ENCODE results near the gene TRPV5. TPM values are rescaled to one million over a fixed set of nuclear protein-coding genes. Genes with fewer than 3 reads are reported as not detected.

Gene TRPV5
- total and polyA plus RNA-seq, 4 donors = not detected

DNA sequence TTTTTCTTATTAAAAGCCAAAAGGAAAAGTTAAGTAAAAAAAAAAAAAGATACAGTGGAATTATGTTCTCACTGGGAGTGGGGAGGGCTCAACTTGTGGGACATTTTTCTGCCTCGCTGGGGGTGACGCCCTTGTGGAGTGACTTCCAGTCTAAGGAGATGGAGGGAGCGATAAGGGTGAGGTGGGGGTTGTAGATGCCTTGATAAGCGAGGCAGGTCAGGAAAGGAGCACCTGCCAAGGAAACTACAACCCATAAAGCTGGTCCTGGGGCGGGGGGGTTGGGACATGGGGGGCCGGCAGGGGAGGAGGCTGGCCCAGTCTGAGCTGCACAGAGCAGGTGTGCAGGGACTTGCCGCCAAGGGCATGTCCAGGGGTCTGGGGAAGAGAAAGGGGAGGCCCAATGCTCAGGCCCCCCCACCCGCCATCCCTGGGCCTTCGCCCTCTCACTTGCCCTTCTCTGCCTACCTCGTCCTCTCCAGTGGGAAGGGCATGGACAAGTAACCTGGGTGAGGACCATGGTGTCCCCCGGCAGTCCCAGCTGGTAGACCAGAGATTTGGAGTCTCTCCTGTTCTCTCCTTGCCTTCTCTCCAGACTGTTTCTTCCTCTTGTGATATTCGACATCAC, 2.5 kb upstream of the TRPV5 start:
- H3K4me1 ChIP-seq (ENCODE audit: control insufficient read depth in 1 of 2, insufficient read depth in 2 of 2, low read length in 2 of 2) = no peaks in the 10 kb centered on the region
- intact Hi-C loops (cut with DNase I) = no loop called here
- H3K27me3 ChIP-seq (ENCODE audit: control insufficient read depth in 1 of 2, insufficient read depth in 2 of 2, low read length in 1 of 2) = no peaks in the 10 kb centered on the region
- no peak for ATAC-seq (ENCODE audit: low FRiP score)
- no peak overlapping the region for H3K27ac ChIP-seq (ENCODE audit: low read depth in 1 of 2, low read length in 2 of 2)
- H3K9me3 ChIP-seq (ENCODE audit: control insufficient read depth, low read length) = no peaks in the 10 kb centered on the region
- H3K4me3 ChIP-seq (ENCODE audit: low read length in 2 of 2) = no peak overlapping the region
- no peaks in the 10 kb centered on the region for H3K36me3 ChIP-seq (ENCODE audit: control insufficient read depth in 1 of 2, insufficient read depth in 2 of 2, low read length in 1 of 2)
- DNase-seq = no peak
- 86 to 88% methylated on average over 11 to 12 of the region's 12 CpGs for WGBS, 2 donors

DNA sequence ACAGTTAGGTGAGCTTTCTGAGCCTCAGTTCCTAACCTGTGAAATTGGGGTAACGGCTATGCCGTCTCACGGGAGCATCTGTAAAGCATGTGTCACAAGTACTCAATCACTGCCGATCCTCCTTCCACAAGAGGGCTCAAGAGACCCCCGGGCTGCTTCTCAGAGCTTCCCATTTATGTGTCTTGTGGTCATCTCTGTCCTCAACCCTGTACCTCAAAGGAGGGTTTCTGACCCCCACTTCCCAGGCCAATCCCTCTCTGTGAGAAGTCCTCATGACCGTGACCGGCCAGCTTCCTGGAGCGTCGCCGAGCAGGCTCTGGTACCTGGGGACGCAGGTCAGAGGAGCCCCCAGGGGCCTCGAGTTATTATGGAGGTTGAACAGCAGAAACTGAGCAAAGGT, 510 bp upstream of the TRPV5 start:
- WGBS, 2 donors = 75 to 80% methylated on average over 12 of the region's 12 CpGs
- no peaks in the 10 kb centered on the region for H3K9me3 ChIP-seq (ENCODE audit: control insufficient read depth, low read length)
- ATAC-seq (ENCODE audit: low FRiP score) = no peak
- no peak overlapping the region for H3K27ac ChIP-seq (ENCODE audit: low read depth in 1 of 2, low read length in 2 of 2)
- intact Hi-C loops (cut with DNase I) = no loop called here
- H3K36me3 ChIP-seq (ENCODE audit: control insufficient read depth in 1 of 2, insufficient read depth in 2 of 2, low read length in 1 of 2) = no peaks in the 10 kb centered on the region
- H3K4me3 ChIP-seq (ENCODE audit: low read length in 2 of 2) = no peak overlapping the region
- DNase-seq = no peak
- no peaks in the 10 kb centered on the region for H3K4me1 ChIP-seq (ENCODE audit: control insufficient read depth in 1 of 2, insufficient read depth in 2 of 2, low read length in 2 of 2)
- no peaks in the 10 kb centered on the region for H3K27me3 ChIP-seq (ENCODE audit: control insufficient read depth in 1 of 2, insufficient read depth in 2 of 2, low read length in 1 of 2)

- Histone ChIP-seq H3K9me3 (ENCODE audit: control insufficient read depth, low read length) (no peaks in the 10 kb centered on the region), H3K27me3 (ENCODE audit: control insufficient read depth in 1 of 2, insufficient read depth in 2 of 2, low read length in 1 of 2) (no peaks in the 10 kb centered on the region), H3K27ac (ENCODE audit: low read depth in 1 of 2, low read length in 2 of 2) (no peak overlapping the region), H3K4me3 (ENCODE audit: low read length in 2 of 2) (no peak overlapping the region), H3K4me1 (ENCODE audit: control insufficient read depth in 1 of 2, insufficient read depth in 2 of 2, low read length in 2 of 2) (no peaks in the 10 kb centered on the region), H3K36me3 (ENCODE audit: control insufficient read depth in 1 of 2, insufficient read depth in 2 of 2, low read length in 1 of 2) (no peaks in the 10 kb centered on the region)
- intact Hi-C loops (cut with DNase I) = no loop called here
- 88 to 90% methylated on average over 7 of the region's 7 CpGs for WGBS, 2 donors
- DNase-seq = no peak
- ATAC-seq (ENCODE audit: low FRiP score) = no peak
Observed at GRCh38 chr7:142933092-142933475, 462 bp downstream of the TRPV5 start.

- intact Hi-C loops (cut with DNase I) = no loop called here
- DNase-seq = no peak
- H3K4me3 ChIP-seq (ENCODE audit: low read length in 2 of 2) = no peak overlapping the region
Observed at GRCh38 chr7:142932386-142933091, 1.0 kb downstream of the TRPV5 start.

GRCh38 chr7:142930126-142930730, 3.3 kb downstream of the TRPV5 start:
- Histone ChIP-seq H3K27ac (ENCODE audit: low read depth in 1 of 2, low read length in 2 of 2) (no peak overlapping the region), H3K27me3 (ENCODE audit: control insufficient read depth in 1 of 2, insufficient read depth in 2 of 2, low read length in 1 of 2) (no peaks in the 10 kb centered on the region), H3K9me3 (ENCODE audit: control insufficient read depth, low read length) (no peaks in the 10 kb centered on the region), H3K36me3 (ENCODE audit: control insufficient read depth in 1 of 2, insufficient read depth in 2 of 2, low read length in 1 of 2) (no peaks in the 10 kb centered on the region), H3K4me3 (ENCODE audit: low read length in 2 of 2) (no peak overlapping the region), H3K4me1 (ENCODE audit: control insufficient read depth in 1 of 2, insufficient read depth in 2 of 2, low read length in 2 of 2) (no peaks in the 10 kb centered on the region)
- 86 to 88% methylated on average over 11 of the region's 11 CpGs for WGBS, 2 donors
- ATAC-seq (ENCODE audit: low FRiP score) = no peak
- intact Hi-C loops (cut with DNase I) = no loop called here
- no peak for DNase-seq

More at GRCh38 chr7:142932386-142933091, 1.0 kb downstream of the TRPV5 start:
- WGBS, 2 donors = 50 to 58% methylated on average over 5 of the region's 5 CpGs
- Histone ChIP-seq H3K9me3 (ENCODE audit: control insufficient read depth, low read length) (no peaks in the 10 kb centered on the region), H3K27me3 (ENCODE audit: control insufficient read depth in 1 of 2, insufficient read depth in 2 of 2, low read length in 1 of 2) (no peaks in the 10 kb centered on the region), H3K36me3 (ENCODE audit: control insufficient read depth in 1 of 2, insufficient read depth in 2 of 2, low read length in 1 of 2) (no peaks in the 10 kb centered on the region), H3K4me1 (ENCODE audit: control insufficient read depth in 1 of 2, insufficient read depth in 2 of 2, low read length in 2 of 2) (no peaks in the 10 kb centered on the region), H3K27ac (ENCODE audit: low read depth in 1 of 2, low read length in 2 of 2) (no peak overlapping the region)
- ATAC-seq (ENCODE audit: low FRiP score) = no peak

- ATAC-seq (ENCODE audit: low FRiP score) = no peak
- Histone ChIP-seq H3K9me3 (ENCODE audit: control insufficient read depth, low read length) (no peaks in the 10 kb centered on the region), H3K27me3 (ENCODE audit: control insufficient read depth in 1 of 2, insufficient read depth in 2 of 2, low read length in 1 of 2) (no peaks in the 10 kb centered on the region), H3K4me3 (ENCODE audit: low read length in 2 of 2) (no peak overlapping the region), H3K27ac (ENCODE audit: low read depth in 1 of 2, low read length in 2 of 2) (no peak overlapping the region), H3K36me3 (ENCODE audit: control insufficient read depth in 1 of 2, insufficient read depth in 2 of 2, low read length in 1 of 2) (no peaks in the 10 kb centered on the region), H3K4me1 (ENCODE audit: control insufficient read depth in 1 of 2, insufficient read depth in 2 of 2, low read length in 2 of 2) (no peaks in the 10 kb centered on the region)
- DNase-seq = no peak
- 75 to 77% methylated on average over 8 of the region's 8 CpGs for WGBS, 2 donors
- intact Hi-C loops (cut with DNase I) = no loop called here
Observed at GRCh38 chr7:142927949-142928348, 5.6 kb downstream of the TRPV5 start.

DNA sequence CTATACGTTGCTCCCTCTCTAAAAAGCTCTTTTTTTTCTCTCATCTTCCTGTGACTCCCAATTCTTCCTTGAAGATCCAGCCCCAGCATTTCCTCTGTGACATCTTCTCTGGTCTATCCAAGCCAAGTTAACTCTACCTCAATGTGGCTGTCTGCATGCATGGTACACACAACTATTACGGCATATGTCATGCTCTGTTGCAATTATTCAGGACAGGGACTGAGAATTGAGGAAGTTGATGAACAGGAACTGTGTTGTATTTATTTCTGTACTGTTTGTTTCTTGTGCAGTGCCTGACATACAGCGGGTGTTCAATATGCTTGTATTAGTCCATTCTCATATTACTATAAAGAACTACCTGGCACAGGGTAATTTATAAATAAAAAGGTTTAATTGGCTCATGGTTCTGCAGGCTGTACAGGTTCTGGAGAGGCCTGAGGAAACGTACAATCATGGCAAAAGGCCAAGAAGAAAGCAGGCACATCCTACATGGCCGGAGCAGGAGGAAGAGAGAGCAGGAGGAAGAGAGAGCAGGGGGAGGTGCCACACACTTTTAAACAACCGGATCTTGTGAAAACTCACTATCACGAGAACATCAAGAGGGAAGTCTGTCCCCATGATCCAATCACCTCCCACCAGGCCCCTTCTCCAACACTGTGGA, 6.3 kb downstream of the TRPV5 start:
- H3K4me1 ChIP-seq (ENCODE audit: control insufficient read depth in 1 of 2, insufficient read depth in 2 of 2, low read length in 2 of 2) = no peaks in the 10 kb centered on the region
- H3K27ac ChIP-seq (ENCODE audit: low read depth in 1 of 2, low read length in 2 of 2) = no peak overlapping the region
- no peaks in the 10 kb centered on the region for H3K27me3 ChIP-seq (ENCODE audit: control insufficient read depth in 1 of 2, insufficient read depth in 2 of 2, low read length in 1 of 2)
- no peaks in the 10 kb centered on the region for H3K36me3 ChIP-seq (ENCODE audit: control insufficient read depth in 1 of 2, insufficient read depth in 2 of 2, low read length in 1 of 2)
- no peak overlapping the region for H3K4me3 ChIP-seq (ENCODE audit: low read length in 2 of 2)
- WGBS, 2 donors = 64 to 65% methylated on average over 7 of the region's 7 CpGs
- DNase-seq (peak in 1 of 2 donors; percentile 54), ATAC-seq (ENCODE audit: low FRiP score) (no peak)
- intact Hi-C loops (cut with DNase I) = no loop called here
- H3K9me3 ChIP-seq (ENCODE audit: control insufficient read depth, low read length) = no peaks in the 10 kb centered on the region

DNA sequence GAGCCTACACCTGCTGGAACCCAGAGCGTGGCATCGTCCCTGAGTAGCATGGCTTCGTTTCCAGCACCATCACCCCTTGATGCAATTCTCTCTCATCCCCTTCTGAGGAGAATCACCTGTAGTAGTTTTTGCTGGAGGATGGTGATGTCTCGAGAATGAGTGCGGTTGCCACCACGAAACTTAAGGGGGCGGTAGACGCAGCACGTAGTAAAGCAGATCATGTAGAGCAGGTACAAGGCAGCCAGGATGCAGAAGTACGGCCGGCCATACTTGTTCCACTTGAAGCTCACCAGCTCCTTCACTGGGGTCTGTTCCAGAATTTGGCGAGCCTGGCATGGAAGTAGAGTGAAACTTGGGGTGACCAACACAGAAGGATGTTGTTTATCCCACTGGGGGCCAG, 8.1 kb downstream of the TRPV5 start:
- DNase-seq (no peak), ATAC-seq (ENCODE audit: low FRiP score) (no peak)
- no peaks in the 10 kb centered on the region for H3K36me3 ChIP-seq (ENCODE audit: control insufficient read depth in 1 of 2, insufficient read depth in 2 of 2, low read length in 1 of 2)
- intact Hi-C loops (cut with DNase I) = no loop called here
- H3K4me1 ChIP-seq (ENCODE audit: control insufficient read depth in 1 of 2, insufficient read depth in 2 of 2, low read length in 2 of 2) = no peaks in the 10 kb centered on the region
- H3K27me3 ChIP-seq (ENCODE audit: control insufficient read depth in 1 of 2, insufficient read depth in 2 of 2, low read length in 1 of 2) = no peaks in the 10 kb centered on the region
- H3K4me3 ChIP-seq (ENCODE audit: low read length in 2 of 2) = no peak overlapping the region
- 63 to 67% methylated on average over 12 of the region's 12 CpGs for WGBS, 2 donors
- H3K27ac ChIP-seq (ENCODE audit: low read depth in 1 of 2, low read length in 2 of 2) = no peak overlapping the region
- H3K9me3 ChIP-seq (ENCODE audit: control insufficient read depth, low read length) = no peaks in the 10 kb centered on the region

Measured in aorta (tissue), 5 donors.